ENCODE results near the gene HEMK1. TPM values are rescaled to one million over a fixed set of nuclear protein-coding genes. Genes with fewer than 3 reads are reported as not detected.

The HEMK1 gene
- total RNA-seq, 1 donor from 2014 or later: 6.6 TPM

GRCh38 chr3:50587373-50587772, 18.1 kb downstream of the HEMK1 start:
- FAIRE-seq (no peak), DNase-seq (ENCODE audit: low read depth) (no peak)
- no peaks in the 10 kb centered on the region for H3K27me3 ChIP-seq (ENCODE audit: control insufficient read depth, insufficient read depth, low read length)
- no peak overlapping the region for H3K4me3 ChIP-seq (ENCODE audit: low read depth, low read length)
- H3K36me3 ChIP-seq (ENCODE audit: control insufficient read depth, insufficient read depth, low read length): peaks cover 3% of the 10 kb centered on the region
- TF ChIP-seq CTCF (IDR thresholded peaks at IDR 0.05; ENCODE audit: insufficient read depth, low read length, severe bottlenecking): no peak

- H3K4me3 ChIP-seq (ENCODE audit: low read depth, low read length): no peak overlapping the region
- peaks cover 1% of the 10 kb centered on the region for H3K36me3 ChIP-seq (ENCODE audit: control insufficient read depth, insufficient read depth, low read length)
- DNase-seq (ENCODE audit: low read depth) (no peak), FAIRE-seq (peak; percentile 52)
- H3K27me3 ChIP-seq (ENCODE audit: control insufficient read depth, insufficient read depth, low read length): no peaks in the 10 kb centered on the region
- TF ChIP-seq CTCF (IDR thresholded peaks at IDR 0.05; ENCODE audit: insufficient read depth, low read length, severe bottlenecking): no peak
Observed at GRCh38 chr3:50587806-50588758, 18.8 kb downstream of the HEMK1 start.

GRCh38 chr3:50588759-50589433, 19.6 kb downstream of the HEMK1 start:
- no peak for FAIRE-seq
- Histone ChIP-seq H3K36me3 (ENCODE audit: control insufficient read depth, insufficient read depth, low read length) (peaks cover 1% of the 10 kb centered on the region), H3K4me3 (ENCODE audit: low read depth, low read length) (no peak overlapping the region)

GRCh38 chr3:50591196-50591741, 21.9 kb downstream of the HEMK1 start:
- DNase-seq (ENCODE audit: low read depth) (no peak), FAIRE-seq (no peak)
- TF ChIP-seq CTCF (IDR thresholded peaks at IDR 0.05; ENCODE audit: insufficient read depth, low read length, severe bottlenecking): no peak
- no peak overlapping the region for H3K4me3 ChIP-seq (ENCODE audit: low read depth, low read length)
- no peaks in the 10 kb centered on the region for H3K27me3 ChIP-seq (ENCODE audit: control insufficient read depth, insufficient read depth, low read length)
- H3K36me3 ChIP-seq (ENCODE audit: control insufficient read depth, insufficient read depth, low read length): no peaks in the 10 kb centered on the region

More at GRCh38 chr3:50588759-50589433, 19.6 kb downstream of the HEMK1 start:
- no peak for DNase-seq (ENCODE audit: low read depth)
- no peak for TF ChIP-seq CTCF (IDR thresholded peaks at IDR 0.05; ENCODE audit: insufficient read depth, low read length, severe bottlenecking)
- no peaks in the 10 kb centered on the region for H3K27me3 ChIP-seq (ENCODE audit: control insufficient read depth, insufficient read depth, low read length)

GRCh38 chr3:50592568-50592967, 23.2 kb downstream of the HEMK1 start:
- H3K36me3 ChIP-seq (ENCODE audit: control insufficient read depth, insufficient read depth, low read length): no peaks in the 10 kb centered on the region
- TF ChIP-seq CTCF (IDR thresholded peaks at IDR 0.05; ENCODE audit: insufficient read depth, low read length, severe bottlenecking): no peak
- DNase-seq (ENCODE audit: low read depth): no peak
- H3K4me3 ChIP-seq (ENCODE audit: low read depth, low read length): no peak overlapping the region
- FAIRE-seq: no peak
- H3K27me3 ChIP-seq (ENCODE audit: control insufficient read depth, insufficient read depth, low read length): no peaks in the 10 kb centered on the region
